ENCODE data around the gene PARS2.

The PARS2 gene

DNA sequence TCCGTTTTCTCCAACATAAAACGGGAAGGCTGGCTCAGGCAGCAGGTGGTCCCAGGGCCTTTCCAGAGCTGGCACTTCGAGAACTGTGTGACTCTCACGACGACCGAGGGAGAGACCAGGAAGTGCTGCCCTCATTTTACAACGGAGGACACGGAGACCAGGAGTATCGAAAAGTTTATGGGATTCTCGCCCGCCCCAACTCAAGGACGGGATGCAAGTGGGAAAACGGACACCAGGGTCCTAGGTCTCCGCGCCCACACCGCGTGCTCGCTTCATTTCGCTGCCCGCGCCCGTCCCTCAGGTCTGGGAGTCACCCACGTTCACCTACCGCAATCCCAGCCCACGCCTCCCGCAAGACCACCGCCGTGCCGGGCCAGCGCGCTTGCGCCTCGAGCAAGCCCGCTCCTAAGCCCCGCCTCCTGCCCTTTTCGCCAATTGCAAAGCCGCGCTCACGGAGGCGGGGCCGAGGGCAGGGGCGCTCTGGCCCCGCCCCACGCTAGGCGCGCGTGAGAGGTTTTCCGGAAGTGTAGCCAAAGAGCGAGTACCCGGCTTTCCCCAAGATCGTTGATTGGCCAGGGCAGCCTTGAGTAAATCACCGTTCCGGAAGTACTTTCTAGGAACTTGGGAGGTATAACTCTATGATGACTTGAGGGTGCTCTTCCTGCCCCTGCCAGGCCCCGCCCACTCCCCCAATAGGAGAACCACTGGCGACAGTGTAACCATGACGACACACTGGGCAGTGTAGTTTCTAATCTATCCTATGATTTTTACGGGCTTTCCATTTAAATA lies at the start of gene PARS2:
TSS of gene PARS2 (minus strand) at position 391 of the 789 bp plus-strand sequence. CDS start 5,362 bp downstream, outside the sequence.
- peak; percentile 48 to 99 (median 93) for DNase-seq

DNA sequence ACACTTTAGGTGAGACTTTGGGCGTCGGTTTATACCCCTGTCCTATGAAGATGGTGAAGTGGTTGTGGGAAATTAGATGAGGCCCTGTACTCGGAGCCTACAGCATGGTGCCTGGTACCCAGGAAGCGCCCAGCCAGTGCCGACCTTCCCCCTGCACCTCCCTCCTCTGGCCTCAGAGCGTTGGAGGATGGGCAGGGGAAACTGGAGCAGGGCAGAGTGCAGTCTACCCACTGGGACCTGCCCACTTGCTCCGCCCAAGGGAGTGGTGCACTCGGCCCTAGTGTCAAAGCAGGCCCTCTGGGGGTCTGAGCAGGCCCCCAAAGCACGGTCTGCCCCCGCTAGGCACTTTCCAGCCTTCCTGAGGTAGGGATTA lies 49.8 kb upstream of the PARS2 start:
- no peak for DNase-seq

GRCh38 chr1:54813485-54814125 lies 49.3 kb upstream of the PARS2 start:
- no peak for DNase-seq

DNA sequence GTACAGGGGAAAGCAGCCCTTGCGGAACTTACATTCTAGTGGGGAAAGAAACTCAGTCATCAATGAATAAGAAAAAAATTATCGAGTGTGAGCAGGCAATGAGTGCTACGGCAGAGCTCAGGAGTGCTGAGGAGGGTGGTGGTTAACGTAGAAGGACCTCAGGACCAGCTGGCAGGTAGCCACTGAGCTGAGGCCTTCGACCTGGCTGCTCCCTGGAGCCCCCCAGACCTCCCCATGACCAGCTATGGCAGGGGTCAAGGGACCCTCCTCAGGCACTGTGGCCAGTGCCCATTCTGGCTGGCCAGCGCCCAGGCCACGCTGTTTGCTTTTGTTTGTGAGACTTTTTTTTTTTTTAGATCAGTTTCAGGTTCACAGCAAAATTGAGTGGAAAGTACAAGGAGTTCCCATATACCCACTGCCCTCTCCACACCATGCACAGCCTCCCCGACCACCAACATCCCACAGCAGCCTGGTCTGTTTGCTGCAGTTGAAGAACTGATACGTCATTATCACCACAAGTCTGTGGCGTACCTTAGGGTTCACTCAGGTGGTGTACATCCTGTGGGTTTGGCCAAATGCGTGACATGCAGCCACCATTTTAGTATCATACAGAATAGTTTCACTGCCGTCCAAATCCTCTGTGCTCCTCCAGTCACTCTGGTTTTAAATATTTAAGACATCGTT lies 48.6 kb upstream of the PARS2 start:
- DNase-seq, result no peak

GRCh38 chr1:54811739-54812655 lies 47.7 kb upstream of the PARS2 start:
- no peak for DNase-seq

GRCh38 chr1:54811066-54811465 lies 46.7 kb upstream of the PARS2 start:
- DNase-seq, result no peak

DNA sequence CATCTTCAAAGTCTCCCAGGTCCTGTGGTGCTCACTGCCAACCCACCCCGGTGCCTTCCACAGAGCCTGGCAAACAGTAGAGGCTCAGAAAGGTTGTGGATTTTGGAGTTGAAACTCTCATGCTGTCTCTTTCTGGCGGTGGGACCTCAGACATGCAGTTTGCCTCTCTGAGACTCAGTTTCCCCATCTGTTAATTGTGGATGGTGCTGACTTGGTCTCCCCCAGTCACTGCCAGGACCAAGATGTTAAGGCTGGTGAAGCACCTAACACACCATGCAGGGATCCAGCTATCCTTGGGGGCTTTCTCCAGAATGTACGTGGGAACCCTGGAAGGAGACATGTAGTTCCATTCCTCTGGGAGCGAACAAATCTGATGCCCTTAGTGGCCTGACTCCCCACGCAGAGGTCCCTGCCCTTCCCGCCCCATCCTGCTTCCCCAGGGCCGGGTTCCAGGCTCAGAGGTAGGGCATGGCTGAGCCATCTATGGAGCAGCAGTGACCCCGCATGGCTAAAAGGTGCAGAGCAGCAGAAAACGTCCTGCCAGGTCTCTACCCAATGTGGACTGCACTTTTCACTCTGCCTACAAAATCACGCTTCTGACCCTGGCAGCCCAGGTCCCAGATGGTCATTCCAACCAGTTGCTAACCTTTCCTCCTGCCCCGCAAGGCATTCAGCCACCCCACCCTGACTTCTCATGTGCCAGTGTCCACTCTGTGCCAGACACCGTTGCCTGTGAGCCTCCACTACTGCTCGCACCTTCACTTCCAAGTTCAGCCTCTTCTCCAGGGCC lies 46.0 kb upstream of the PARS2 start:
- DNase-seq, result peak in 42 of 56 donors; percentile 3 to 69 (median 28)

- DNase-seq, result no peak
Observed at GRCh38 chr1:54809496-54810074, 45.3 kb upstream of the PARS2 start.

DNA sequence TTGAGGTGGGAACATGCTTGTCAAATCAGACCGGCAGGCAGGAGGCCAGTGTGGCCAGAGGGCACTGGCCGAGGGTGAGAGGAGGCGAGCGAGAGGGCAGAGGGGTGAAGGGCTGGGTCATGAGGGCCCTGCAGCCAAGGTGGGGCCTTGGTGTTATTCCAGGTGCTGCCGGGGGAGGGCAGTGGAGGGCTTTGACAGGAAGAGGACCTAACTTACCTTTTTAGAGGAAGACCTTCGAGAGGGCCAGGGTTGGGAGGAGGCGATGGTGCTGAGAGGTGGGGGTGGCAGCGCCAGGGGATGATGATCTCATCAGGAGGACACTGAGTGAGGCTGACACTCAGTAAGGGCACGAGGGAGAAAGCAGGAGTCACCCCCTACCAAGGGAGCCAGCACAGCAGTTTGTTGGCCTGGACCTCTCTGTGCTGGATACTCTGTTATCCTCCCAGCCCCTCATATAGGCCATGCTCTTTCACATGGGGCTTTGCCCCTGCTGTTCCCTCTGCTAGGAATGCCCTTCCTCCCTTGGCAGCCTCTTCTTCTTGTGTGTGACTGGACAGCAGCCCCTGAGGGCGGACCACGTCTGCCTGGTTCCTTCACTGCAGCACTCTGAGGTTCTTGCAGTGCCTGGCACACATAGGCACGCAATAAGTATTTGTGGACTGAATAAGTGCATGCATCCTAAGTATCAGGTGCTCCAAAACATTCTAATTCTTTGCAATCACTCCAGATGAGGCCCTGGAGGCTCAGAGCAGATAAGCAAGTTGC lies 44.3 kb upstream of the PARS2 start:
- no peak for DNase-seq

DNA sequence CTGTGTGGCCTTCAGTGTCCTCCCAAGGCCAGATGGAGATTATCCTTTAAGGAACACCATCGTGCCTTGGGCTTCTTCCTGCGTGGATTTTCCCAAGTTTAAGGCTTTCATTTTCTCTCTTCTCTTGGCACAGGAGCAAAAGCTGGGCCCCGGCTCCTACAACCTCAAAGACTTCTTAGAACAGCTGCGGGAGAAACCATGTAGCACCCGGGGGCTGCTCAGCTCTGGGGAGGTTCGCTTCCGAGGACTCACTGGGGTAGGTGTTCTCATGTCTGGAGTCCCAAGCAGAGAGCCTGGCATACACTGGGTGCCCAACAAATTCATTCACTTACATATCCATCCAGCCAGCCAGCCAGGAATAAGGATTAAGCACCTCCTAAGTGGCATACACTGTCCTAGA lies 43.4 kb upstream of the PARS2 start:
- DNase-seq, result no peak

DNA sequence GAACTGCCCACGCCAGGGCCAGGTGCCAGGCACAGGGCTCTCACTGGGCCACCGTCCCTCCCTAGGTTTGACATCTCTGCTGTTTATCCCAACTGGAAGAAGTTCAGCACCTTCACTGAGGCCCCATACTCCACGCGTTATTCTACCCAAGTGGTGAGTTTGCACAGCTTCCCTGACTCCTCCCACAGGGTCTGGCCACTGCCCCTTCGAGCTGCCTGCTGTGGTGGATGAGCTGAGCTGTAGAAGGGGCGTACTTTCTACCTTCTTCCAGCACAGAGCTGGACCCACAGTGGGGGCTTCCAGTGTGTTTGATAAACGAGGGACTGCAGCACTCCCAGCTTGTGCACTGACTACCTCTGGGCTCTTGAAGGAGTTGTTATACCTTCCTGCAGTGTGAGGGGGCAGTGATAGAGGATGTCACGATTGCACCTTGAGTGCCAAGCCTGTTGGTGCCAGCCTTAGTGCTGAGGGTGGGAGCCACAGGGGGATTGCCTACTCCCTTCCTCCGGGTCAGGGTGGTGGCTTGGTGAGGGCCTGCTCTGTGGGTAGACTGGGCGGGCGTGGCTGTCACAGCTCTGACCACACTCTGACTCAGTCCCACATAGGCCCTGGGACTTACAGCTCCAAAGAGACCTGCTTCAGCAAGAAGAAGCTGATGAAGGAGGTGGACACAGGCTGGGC lies 42.7 kb upstream of the PARS2 start:
- no peak for DNase-seq

- DNase-seq, result peak in 2 of 56 donors; percentile 10 to 12
Observed at GRCh38 chr1:54805981-54806381, 41.7 kb upstream of the PARS2 start.

- DNase-seq, result no peak
Observed at GRCh38 chr1:54805466-54805865, 41.1 kb upstream of the PARS2 start.

- DNase-seq, result no peak
Observed at GRCh38 chr1:54804471-54805132, 40.3 kb upstream of the PARS2 start.

DNA sequence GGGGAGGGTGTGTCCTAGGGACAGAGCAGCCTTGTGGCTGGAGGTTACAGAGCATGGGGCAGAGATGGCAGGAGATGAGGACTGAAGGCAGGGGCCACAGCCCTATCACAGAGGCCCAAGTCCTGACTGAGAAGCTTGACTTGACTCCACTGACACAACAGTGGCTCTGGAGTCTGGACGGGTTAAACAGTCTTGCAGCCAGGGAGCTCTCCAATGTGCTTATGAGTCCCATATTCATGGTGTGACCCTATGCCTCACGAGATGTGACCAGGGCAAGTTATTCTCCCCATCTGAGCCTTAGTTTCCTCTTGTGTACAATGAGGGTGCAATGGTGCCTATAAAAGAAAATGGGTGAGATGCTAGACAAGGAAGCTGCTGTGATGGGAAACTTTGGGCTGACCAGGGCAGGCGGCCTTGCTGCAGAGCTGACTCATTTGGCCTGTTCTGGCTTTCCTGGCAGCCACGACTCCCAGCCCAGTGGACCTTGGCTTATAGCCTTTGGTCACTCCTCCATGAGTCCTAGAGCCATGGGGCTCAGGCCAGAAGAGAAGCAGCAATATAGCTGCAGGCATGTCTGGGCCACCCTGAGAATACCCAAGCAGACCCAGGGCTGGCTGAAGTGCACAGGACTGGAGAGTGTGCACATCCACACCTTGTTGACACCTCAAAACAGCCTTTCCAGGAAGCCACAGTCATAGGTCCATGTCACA lies 39.6 kb upstream of the PARS2 start:
- DNase-seq, result no peak

GRCh38 chr1:54800899-54801759 lies 36.8 kb upstream of the PARS2 start, which contains the start of gene TTC22:
TSS of gene TTC22 (minus strand) at chr1:54801323. CDS start at chr1:54801163, 160 bp downstream.
- DNase-seq, result no peak

Data from amygdala (tissue), 56 donors.